GM12873 (cell line): Measurements from ENCODE around the gene MAPK10.

ENCODE experiments used
- TF ChIP-seq, protein P1 (sequence below): IDR thresholded peaks from 2 replicates; pipeline ENCODE4 v1.5.1; 2012; ENCODE audit warnings: low read depth, mild to moderate bottlenecking, moderate library complexity, low read length, control low read depth; ENCODE audit not compliant: insufficient read depth; ENCODE audit errors: missing control alignments

The MAPK10 gene

DNA sequence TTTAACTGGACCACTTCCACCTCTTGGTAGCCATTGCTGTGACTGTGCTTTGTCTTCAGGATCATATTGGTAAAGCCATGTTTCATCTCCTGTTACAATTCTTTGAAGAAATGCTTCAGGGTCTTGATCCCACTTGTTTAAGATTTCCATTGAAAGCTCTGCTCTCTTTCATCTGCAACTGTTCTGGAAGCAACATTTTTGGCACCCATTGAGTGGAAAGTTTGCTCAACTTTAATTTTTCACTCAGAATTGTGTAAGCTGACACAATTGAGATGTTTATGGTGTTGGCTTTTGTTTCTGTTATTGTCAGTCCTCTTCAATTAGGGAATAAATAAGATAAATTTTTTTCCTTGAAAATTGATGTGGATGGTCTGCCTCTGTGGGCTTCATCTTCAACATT is 237.4 kb downstream of the MAPK10 start:
- TF ChIP-seq, protein P1, sequence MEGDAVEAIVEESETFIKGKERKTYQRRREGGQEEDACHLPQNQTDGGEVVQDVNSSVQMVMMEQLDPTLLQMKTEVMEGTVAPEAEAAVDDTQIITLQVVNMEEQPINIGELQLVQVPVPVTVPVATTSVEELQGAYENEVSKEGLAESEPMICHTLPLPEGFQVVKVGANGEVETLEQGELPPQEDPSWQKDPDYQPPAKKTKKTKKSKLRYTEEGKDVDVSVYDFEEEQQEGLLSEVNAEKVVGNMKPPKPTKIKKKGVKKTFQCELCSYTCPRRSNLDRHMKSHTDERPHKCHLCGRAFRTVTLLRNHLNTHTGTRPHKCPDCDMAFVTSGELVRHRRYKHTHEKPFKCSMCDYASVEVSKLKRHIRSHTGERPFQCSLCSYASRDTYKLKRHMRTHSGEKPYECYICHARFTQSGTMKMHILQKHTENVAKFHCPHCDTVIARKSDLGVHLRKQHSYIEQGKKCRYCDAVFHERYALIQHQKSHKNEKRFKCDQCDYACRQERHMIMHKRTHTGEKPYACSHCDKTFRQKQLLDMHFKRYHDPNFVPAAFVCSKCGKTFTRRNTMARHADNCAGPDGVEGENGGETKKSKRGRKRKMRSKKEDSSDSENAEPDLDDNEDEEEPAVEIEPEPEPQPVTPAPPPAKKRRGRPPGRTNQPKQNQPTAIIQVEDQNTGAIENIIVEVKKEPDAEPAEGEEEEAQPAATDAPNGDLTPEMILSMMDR = no peak

DNA sequence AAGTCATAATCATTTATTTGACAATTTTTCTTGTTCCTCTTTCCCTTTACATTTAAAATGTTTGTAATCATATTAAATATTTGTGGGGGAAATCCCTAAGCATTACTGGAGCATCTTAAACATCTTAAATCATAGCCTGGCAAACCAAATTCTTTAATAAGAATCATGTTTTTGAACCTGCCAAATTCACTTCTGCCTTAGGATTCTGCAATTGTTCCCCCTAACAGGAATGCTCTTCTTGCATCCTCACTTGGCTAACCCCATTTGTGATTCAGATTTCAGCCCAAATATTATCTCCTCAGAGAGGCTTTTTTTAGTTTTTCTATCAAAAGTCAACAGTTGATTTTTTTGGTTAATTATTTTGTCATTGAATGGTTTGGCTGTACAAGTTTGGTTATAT is 241.1 kb downstream of the MAPK10 start:
- TF ChIP-seq, protein P1 = no peak

DNA sequence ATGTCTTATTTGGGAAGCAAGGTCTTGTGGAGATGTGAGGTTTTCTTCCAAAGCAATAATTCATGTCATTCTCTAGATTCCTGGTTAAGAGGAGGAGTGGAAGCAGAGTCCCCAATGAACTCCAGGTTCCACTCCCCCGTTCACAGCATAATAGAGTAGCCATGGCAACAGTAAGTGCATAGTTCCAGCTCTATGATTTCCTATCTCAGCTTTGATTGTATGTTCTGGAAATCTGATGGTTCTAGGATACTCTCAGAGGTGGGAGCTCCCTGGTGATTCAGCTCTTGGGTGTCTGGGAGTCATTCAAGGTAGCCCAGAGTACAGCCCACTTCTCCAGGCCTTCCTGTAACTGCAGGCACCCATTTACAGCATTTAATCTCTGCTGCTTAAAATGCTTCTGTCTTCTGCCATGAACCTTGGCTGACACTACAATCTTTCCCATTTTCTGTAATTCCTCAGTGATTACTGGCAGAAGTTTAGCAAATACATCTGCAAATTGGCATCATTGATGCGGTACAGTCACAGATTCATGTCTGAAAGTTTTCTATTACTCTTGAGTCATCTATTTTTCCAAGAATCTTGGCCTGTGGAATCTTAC is 242.0 kb downstream of the MAPK10 start:
- TF ChIP-seq, protein P1 = no peak

DNA sequence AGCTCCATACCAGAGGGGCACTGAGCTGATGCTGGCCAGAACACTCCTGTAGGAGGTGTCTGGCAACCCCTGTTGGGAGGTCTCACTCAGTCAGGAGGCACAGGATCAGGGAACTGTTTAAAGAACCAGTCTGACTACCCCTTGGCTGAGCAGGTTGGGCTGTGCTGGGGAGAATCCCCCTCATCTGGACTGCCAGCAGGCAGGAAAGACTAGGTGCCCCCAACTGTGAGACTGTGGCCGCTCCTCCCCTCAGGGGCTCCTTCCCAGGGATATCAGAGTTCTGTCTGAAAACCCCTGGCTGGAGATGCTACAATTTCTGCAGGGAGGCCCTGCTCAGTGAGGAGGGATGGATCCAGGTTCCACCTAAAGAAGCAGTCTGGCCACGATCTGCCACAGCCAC is 245.3 kb downstream of the MAPK10 start:
- TF ChIP-seq, protein P1 = no peak

DNA sequence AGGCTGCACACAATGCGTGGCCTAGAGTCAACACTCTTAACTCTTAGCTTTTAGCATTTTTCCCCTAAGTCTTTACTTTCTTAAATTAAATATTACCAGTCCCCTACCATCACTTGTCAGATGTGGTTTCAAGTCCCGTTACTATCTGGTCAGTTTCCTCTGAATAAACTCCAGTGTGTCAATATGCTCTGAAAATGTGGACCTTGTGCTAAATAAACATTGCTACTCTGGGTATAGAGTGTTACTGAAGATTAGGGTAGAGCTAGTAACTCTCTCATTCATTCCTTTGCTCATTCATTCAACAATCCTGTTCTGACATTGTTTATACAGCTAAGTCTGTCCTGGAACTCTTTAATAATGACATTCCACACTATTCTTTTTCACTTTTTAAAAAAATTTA is 251.0 kb downstream of the MAPK10 start:
- TF ChIP-seq, protein P1 = no peak

DNA sequence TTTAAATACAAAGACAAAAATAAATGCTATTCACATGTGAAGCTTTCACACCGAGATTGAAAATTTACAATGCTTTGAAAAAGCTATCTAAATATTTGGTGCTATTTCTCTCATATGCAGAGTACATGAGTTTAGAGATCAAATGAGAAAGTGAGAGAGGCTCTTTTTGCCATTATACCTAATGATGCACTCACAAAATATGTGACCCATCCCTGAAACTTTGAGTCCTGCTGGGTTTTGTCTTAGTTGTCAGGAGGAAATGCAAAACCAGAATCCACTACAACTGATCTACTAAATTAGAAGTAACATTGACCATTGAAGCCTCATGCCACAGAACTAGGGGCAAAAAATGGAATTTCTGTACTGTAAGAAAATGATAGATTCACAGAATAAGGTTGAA is 251.7 kb downstream of the MAPK10 start:
- TF ChIP-seq, protein P1 = no peak

DNA sequence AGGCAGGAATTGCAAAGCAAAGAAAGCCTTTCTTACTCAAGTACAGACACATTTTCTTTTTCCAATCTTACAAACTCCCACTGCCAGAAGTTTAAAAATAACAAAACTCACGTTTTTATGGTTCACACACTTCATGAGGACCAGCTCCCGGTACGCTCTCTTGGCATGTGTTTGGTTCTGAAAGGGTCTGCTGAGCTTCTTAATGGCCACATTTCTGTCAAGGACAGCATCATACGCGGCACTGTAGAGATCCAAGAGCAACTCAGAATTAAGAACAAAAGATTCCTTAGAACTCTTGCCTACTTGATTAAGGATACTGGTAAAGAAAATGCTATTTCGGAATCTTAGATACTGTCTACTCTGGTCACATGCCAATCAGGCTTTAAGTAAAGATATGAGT is 252.7 kb downstream of the MAPK10 start:
- TF ChIP-seq, protein P1 = no peak

DNA sequence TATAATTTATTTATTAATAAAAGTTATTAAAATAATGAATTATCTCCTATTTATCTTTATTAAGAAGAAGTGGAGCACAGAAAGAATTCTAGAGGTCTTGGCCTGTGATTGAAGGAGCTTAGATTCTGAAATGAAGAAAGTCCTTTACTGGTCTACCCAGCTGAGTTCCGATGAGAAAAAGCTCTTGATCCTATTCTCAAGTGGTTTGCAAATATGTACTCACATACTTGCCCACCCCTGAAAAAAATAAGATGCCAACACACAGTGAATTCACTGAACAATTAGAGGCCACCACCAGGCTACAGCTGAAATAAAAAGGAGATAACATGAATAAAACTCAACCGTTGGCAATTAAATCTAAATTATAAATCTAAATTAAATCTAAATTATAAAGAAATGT is 253.4 kb downstream of the MAPK10 start:
- TF ChIP-seq, protein P1 = no peak
